ENCODE results near the gene KLHL29. TPM values are rescaled to one million over a fixed set of nuclear protein-coding genes. Genes with fewer than 3 reads are reported as not detected.
A peak's percentile ranks its signal among the peaks of the same experiment; 100 is the strongest.

The KLHL29 gene
- total RNA-seq, 3 donors from 2014 or later (not counting 1 experiment from before 2014, with no cell fraction given), result 0.24 to 0.43 (median 0.33) TPM

DNA sequence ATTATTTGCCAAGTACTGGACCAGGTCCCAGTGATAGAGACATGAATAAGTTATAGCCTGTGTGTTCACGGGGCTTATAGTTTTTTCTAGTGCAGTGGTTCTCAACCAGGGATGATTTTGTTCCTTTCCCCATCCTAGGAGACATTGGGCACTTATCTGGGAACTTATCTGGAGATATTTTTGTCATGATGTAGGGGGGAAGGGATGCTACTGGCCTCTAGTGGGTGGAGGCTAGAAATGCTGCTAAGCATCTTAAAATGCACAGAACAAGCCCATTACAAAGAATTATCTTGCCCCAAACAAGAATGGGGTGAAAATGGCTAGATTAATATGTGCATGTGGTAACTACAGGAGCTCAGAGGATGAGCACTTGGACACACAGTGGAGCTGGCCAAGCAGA is 75.2 kb downstream of the KLHL29 start:
- Mint-ChIP-seq H3K27ac (no peak overlapping the region), H3K36me3 (no peaks in the 10 kb centered on the region), H3K4me1 (no peaks in the 10 kb centered on the region), H3K4me3 (no peak overlapping the region), H3K27me3 (ENCODE audit: low read depth in 2 of 2) (peaks cover under 1 to 3% of the 10 kb centered on the region in 2 donors), H3K9me3 (no peaks in the 10 kb centered on the region)
- TF ChIP-seq, protein P1, sequence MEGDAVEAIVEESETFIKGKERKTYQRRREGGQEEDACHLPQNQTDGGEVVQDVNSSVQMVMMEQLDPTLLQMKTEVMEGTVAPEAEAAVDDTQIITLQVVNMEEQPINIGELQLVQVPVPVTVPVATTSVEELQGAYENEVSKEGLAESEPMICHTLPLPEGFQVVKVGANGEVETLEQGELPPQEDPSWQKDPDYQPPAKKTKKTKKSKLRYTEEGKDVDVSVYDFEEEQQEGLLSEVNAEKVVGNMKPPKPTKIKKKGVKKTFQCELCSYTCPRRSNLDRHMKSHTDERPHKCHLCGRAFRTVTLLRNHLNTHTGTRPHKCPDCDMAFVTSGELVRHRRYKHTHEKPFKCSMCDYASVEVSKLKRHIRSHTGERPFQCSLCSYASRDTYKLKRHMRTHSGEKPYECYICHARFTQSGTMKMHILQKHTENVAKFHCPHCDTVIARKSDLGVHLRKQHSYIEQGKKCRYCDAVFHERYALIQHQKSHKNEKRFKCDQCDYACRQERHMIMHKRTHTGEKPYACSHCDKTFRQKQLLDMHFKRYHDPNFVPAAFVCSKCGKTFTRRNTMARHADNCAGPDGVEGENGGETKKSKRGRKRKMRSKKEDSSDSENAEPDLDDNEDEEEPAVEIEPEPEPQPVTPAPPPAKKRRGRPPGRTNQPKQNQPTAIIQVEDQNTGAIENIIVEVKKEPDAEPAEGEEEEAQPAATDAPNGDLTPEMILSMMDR (IDR thresholded peaks at IDR 0.05), result no peak
- DNase-seq, result peak in 1 of 2 donors; percentile 10
- WGBS (ENCODE audit: insufficient coverage), result 100% methylated on average over 1 of the region's 1 CpG
- no peaks in the 10 kb centered on the region for H3K36me3 ChIP-seq (ENCODE audit: control insufficient read depth, insufficient read depth, low read length)
- H3K4me3 ChIP-seq (ENCODE audit: low read length), result no peak overlapping the region
- H3K27me3 ChIP-seq (ENCODE audit: control insufficient read depth, insufficient read depth, low read length), result peaks cover 3% of the 10 kb centered on the region
- no peaks in the 10 kb centered on the region for H3K4me1 ChIP-seq (ENCODE audit: control insufficient read depth, insufficient read depth, low read length)
- no peak overlapping the region for H3K27ac ChIP-seq (ENCODE audit: low read length)
- intact Hi-C loops (cut with micrococcal nuclease), result no loop called here
- ATAC-seq, result no peak
- no peaks in the 10 kb centered on the region for H3K9me3 ChIP-seq (ENCODE audit: control insufficient read depth, insufficient read depth, low read length)

DNA sequence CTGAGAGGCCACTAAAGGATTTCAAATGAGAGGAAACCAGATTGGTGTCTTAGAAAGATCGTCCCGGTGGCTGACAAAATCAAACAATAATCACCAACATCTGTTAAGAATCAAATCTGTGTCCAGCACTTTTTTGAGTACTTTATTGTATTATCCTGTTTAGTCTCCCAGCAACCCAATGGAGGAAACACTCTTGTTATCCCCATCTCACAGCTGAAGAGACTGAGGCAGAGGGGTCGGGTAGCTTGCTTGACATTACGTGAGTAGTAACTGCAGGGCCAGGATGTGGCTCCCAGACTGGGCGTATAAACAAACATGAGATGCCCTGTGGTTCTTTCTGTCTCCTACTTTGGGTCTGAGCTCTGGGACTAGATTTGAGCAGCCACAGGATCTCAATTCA is 76.0 kb downstream of the KLHL29 start:
- H3K36me3 Mint-ChIP-seq, result no peaks in the 10 kb centered on the region
- TF ChIP-seq, protein P1 (IDR thresholded peaks at IDR 0.05), result no peak
- no peak overlapping the region for H3K27ac Mint-ChIP-seq
- ATAC-seq (no peak), DNase-seq (no peak)
- Histone ChIP-seq H3K4me3 (ENCODE audit: low read length) (no peak overlapping the region), H3K9me3 (ENCODE audit: control insufficient read depth, insufficient read depth, low read length) (no peaks in the 10 kb centered on the region), H3K27ac (ENCODE audit: low read length) (no peak overlapping the region), H3K4me1 (ENCODE audit: control insufficient read depth, insufficient read depth, low read length) (no peaks in the 10 kb centered on the region), H3K27me3 (ENCODE audit: control insufficient read depth, insufficient read depth, low read length) (no peaks in the 10 kb centered on the region), H3K36me3 (ENCODE audit: control insufficient read depth, insufficient read depth, low read length) (no peaks in the 10 kb centered on the region)
- WGBS (ENCODE audit: insufficient coverage), result 76% methylated on average over 5 of the region's 5 CpGs
- H3K4me1 Mint-ChIP-seq, result no peaks in the 10 kb centered on the region
- no peak overlapping the region for H3K4me3 Mint-ChIP-seq
- intact Hi-C loops (cut with micrococcal nuclease), result no loop called here
- no peaks in the 10 kb centered on the region for H3K9me3 Mint-ChIP-seq
- peaks cover 8% of the 10 kb centered on the region in 2 donors for H3K27me3 Mint-ChIP-seq (ENCODE audit: low read depth in 2 of 2)

DNA sequence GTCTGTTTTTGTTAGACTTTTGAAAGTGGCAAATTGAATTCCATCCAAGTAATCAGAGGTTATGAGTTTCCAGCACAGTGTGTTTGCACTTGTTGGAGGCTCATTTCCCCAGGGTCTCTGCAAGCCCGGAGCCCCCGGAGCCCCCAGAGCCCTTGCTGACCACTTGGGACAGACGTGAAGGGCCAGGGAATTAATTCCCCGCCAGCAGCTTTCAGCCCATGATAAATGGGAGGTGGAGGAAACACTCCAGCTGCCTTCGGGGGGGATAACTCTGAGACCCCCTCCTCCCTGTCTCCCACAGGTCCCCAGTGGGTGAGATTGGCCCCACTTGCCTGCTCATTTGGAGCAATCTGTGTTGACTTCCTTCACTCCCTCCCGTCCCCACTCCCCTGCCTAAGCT is 79.2 kb downstream of the KLHL29 start:
- no peaks in the 10 kb centered on the region for H3K4me1 ChIP-seq (ENCODE audit: control insufficient read depth, insufficient read depth, low read length)
- H3K27ac ChIP-seq (ENCODE audit: low read length), result no peak overlapping the region
- peaks cover 14 to 34% of the 10 kb centered on the region in 2 donors for H3K27me3 Mint-ChIP-seq (ENCODE audit: low read depth in 2 of 2)
- intact Hi-C loops (cut with micrococcal nuclease), result no loop called here
- H3K27ac Mint-ChIP-seq, result no peak overlapping the region
- H3K4me1 Mint-ChIP-seq, result no peaks in the 10 kb centered on the region
- TF ChIP-seq, protein P1 (IDR thresholded peaks at IDR 0.05), result no peak
- ATAC-seq (no peak), DNase-seq (no peak)
- no peaks in the 10 kb centered on the region for H3K36me3 ChIP-seq (ENCODE audit: control insufficient read depth, insufficient read depth, low read length)
- no peaks in the 10 kb centered on the region for H3K9me3 Mint-ChIP-seq
- no peaks in the 10 kb centered on the region for H3K36me3 Mint-ChIP-seq
- no peaks in the 10 kb centered on the region for H3K27me3 ChIP-seq (ENCODE audit: control insufficient read depth, insufficient read depth, low read length)
- 53% methylated on average over 6 of the region's 6 CpGs for WGBS (ENCODE audit: insufficient coverage)
- no peak overlapping the region for H3K4me3 ChIP-seq (ENCODE audit: low read length)
- H3K9me3 ChIP-seq (ENCODE audit: control insufficient read depth, insufficient read depth, low read length), result no peaks in the 10 kb centered on the region
- no peak overlapping the region for H3K4me3 Mint-ChIP-seq

DNA sequence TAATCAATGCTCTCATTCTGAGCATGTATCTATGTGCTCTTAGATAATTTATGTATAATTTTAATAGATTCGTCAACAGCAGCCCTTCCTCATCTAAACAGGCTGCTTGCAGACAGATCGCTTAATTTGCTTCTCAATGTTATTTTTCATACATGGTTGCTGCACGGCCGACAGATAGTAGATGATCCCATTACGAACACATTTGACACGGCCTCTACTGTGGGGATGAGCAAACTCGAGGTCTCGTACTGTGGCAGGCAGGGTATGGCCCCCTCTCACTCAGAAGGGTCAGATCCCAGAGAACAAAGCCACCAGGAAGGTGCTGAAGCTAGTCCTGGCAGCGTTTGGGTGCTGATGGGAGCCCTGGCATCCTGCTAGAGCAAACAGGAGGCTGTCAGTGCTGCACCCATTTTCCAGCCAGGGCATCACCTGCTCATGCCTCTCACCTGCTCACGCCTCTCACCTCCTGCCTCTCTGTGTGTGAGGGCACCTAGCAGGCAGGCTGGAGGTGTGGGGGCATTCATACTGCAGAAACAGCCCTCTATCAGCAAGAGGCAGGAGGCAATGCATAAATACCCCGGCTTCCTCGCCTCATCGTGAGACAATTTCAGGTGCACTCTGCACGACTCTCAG is 80.0 kb downstream of the KLHL29 start:
- Histone ChIP-seq H3K36me3 (ENCODE audit: control insufficient read depth, insufficient read depth, low read length) (no peaks in the 10 kb centered on the region), H3K9me3 (ENCODE audit: control insufficient read depth, insufficient read depth, low read length) (no peaks in the 10 kb centered on the region), H3K4me3 (ENCODE audit: low read length) (no peak overlapping the region), H3K27ac (ENCODE audit: low read length) (no peak overlapping the region), H3K4me1 (ENCODE audit: control insufficient read depth, insufficient read depth, low read length) (no peaks in the 10 kb centered on the region), H3K27me3 (ENCODE audit: control insufficient read depth, insufficient read depth, low read length) (no peaks in the 10 kb centered on the region)
- TF ChIP-seq, protein P1 (IDR thresholded peaks at IDR 0.05), result no peak
- ATAC-seq (no peak), DNase-seq (no peak)
- H3K36me3 Mint-ChIP-seq, result no peaks in the 10 kb centered on the region
- intact Hi-C loops (cut with micrococcal nuclease), result no loop called here
- peaks cover 16 to 42% of the 10 kb centered on the region in 2 donors for H3K27me3 Mint-ChIP-seq (ENCODE audit: low read depth in 2 of 2)
- H3K27ac Mint-ChIP-seq, result no peak overlapping the region
- H3K4me1 Mint-ChIP-seq, result no peaks in the 10 kb centered on the region
- no peaks in the 10 kb centered on the region for H3K9me3 Mint-ChIP-seq
- 74% methylated on average over 14 of the region's 14 CpGs for WGBS (ENCODE audit: insufficient coverage)
- no peak overlapping the region for H3K4me3 Mint-ChIP-seq
